ENCODE data around the gene DLX6.

DLX6 gene

GRCh38 chr7:96977445-96977844 is 27.9 kb upstream of the DLX6 start:
- TF ChIP-seq, protein P1, sequence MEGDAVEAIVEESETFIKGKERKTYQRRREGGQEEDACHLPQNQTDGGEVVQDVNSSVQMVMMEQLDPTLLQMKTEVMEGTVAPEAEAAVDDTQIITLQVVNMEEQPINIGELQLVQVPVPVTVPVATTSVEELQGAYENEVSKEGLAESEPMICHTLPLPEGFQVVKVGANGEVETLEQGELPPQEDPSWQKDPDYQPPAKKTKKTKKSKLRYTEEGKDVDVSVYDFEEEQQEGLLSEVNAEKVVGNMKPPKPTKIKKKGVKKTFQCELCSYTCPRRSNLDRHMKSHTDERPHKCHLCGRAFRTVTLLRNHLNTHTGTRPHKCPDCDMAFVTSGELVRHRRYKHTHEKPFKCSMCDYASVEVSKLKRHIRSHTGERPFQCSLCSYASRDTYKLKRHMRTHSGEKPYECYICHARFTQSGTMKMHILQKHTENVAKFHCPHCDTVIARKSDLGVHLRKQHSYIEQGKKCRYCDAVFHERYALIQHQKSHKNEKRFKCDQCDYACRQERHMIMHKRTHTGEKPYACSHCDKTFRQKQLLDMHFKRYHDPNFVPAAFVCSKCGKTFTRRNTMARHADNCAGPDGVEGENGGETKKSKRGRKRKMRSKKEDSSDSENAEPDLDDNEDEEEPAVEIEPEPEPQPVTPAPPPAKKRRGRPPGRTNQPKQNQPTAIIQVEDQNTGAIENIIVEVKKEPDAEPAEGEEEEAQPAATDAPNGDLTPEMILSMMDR (IDR thresholded peaks at IDR 0.05; ENCODE audit: low read depth, low read length): no peak
- no peak overlapping the region for H3K4me3 ChIP-seq (ENCODE audit: low read depth, low read length)

DNA sequence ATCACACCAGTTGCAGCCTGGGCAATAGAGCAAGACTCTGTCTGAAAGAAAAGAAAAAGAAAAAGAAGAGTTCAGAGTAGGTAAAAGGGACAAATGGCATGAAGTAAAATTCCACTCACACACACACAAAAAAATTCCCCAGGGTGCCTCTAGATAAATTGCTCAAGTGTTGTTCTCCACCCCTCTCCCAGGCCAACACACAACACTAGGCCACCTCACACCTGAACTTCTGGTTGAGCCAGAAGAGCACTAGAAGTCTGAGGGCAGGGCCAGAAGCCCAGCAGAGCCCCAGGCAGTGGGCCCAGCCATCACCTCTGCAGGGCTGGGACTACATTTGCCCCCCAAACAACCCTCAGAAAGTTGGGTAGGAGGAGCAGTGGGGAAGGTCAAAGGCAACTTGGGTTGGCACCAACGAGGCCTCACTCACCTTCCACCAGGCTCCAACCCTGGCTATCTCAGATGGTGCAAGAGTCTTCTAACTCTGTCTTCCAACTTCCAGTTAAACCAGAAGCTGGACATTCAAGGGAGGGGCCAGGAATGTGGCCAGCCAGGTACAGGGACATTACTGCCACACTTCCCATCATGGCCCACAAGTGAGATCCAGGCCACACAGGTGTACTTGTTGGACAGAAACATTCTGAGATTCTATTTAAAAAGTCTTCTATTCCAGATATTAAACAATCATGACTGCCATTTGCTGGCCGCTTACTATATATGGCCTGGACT is 25.6 kb upstream of the DLX6 start:
- TF ChIP-seq, protein P1 (IDR thresholded peaks at IDR 0.05; ENCODE audit: low read depth, low read length): no peak
- no peak overlapping the region for H3K4me3 ChIP-seq (ENCODE audit: low read depth, low read length)

DNA sequence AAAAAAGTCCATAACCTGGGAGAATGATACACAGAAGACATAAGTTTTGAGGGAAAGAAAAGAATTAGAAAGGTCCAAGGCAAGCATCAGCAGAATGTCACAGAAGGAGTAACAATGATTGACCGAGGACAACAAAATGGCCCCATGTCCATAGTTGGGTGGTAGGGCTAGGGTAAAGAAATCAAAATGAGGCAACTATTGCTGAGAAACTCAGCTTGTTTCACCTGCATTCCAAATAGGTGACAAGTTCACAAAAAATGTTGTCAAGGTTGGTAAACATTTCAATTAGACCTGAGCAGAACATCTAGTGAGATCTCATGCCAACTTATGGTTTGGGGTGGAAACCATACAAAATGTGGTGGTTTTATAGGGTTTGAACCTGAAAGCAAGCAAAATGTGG is 22.8 kb upstream of the DLX6 start:
- TF ChIP-seq, protein P1 (IDR thresholded peaks at IDR 0.05; ENCODE audit: low read depth, low read length): no peak
- no peak overlapping the region for H3K4me3 ChIP-seq (ENCODE audit: low read depth, low read length)

GRCh38 chr7:96985992-96986391 is 19.4 kb upstream of the DLX6 start:
- TF ChIP-seq, protein P1 (IDR thresholded peaks at IDR 0.05; ENCODE audit: low read depth, low read length): no peak
- no peak overlapping the region for H3K4me3 ChIP-seq (ENCODE audit: low read depth, low read length)

DNA sequence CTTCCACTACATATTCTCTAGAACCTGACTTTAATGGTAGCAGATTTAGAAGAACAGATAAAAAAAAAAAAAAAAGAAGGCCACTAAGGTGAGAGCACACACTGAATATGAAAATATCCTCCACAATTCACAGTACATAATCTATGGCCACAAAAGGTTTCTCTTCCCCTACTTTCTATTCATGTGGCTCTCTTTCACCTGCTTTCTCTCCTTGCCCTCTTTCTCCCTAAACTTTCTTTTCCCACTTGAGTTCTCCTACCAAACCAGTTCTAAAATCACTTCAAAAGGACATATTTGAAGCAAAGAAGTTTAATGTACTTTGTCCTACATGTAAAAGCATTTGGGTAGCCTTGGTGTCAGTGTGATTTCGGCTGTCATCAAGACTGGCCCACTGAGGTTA is 18.5 kb upstream of the DLX6 start:
- no peak overlapping the region for H3K4me3 ChIP-seq (ENCODE audit: low read depth, low read length)
- TF ChIP-seq, protein P1 (IDR thresholded peaks at IDR 0.05; ENCODE audit: low read depth, low read length): no peak

- H3K4me3 ChIP-seq (ENCODE audit: low read depth, low read length): no peak overlapping the region
- TF ChIP-seq, protein P1 (IDR thresholded peaks at IDR 0.05; ENCODE audit: low read depth, low read length): no peak
These were observed 17.6 kb upstream of the DLX6 start for GRCh38 chr7:96987719-96988118.

DNA sequence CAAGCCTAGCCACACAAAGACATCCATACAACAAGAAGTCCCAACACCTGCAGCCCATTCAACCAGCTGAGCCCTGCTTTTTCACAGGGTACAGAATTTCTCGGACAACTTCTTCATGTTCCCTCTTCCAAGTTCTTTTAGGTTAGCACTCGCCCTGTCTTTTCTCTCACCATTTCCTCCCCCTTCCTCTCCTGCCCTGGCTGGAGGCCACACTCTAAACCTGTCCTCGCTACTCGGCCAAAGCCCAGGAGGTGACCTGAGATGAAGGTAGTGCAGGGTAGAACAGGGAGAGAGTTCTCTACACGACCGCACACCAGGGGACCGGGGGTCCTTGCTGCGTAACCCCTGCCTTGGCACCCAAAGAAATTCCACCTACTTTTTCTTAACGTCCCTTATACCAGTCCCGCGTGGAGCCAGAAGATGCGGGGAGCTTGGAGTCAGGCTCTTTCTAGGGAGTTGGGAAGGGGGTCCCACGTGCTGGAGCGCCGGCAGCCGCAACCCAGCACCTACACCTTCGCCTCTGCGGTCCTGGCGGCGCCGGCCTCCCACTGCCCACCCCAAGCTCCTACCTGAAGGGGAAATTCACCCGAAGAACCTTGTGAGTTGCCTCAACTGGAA is 16.0 kb upstream of the DLX6 start:
- H3K4me3 ChIP-seq (ENCODE audit: low read depth, low read length): no peak overlapping the region
- TF ChIP-seq, protein P1 (IDR thresholded peaks at IDR 0.05; ENCODE audit: low read depth, low read length): no peak

Measured in WI38 (cell line).